ENCODE data around the gene SOAT2. TPM values are rescaled to one million over a fixed set of nuclear protein-coding genes. Genes with fewer than 3 reads are reported as not detected.

The SOAT2 gene
- total RNA-seq, 1 experiment from 2014 or later: not detected

GRCh38 chr12:53074283-53074998, 28.8 kb upstream of the SOAT2 start:
- no peaks in the 10 kb centered on the region for H3K36me3 ChIP-seq (ENCODE audit: control insufficient read depth, insufficient read depth, low read length)
- POLR2A ChIA-PET: no interaction called here
- H3K4me1 ChIP-seq (ENCODE audit: control insufficient read depth, insufficient read depth, low read length): 0 out of 2 replicates have a peak, but pooled peaks cover 3% of the 10 kb centered on the region
- CTCF ChIA-PET: no interaction called here
- DNase-seq (ENCODE audit: low read depth, low spot score) (no peak), ATAC-seq (no peak)
- intact Hi-C loops (cut with micrococcal nuclease; ENCODE audit: unreplicated experiment): no loop called here
- in situ Hi-C loops (cut with HindIII; ENCODE audit: low pct_unique_long_range_greater_than_20kb, low sequenced_read_pairs): no loop called here
- no TSS peak for BruUV-seq (replicated peaks)
- no peak overlapping the region for H3K4me3 ChIP-seq (ENCODE audit: low read depth in 2 of 2, low read length in 2 of 2)
- H3K27ac ChIP-seq (ENCODE audit: low read length): no peak overlapping the region
- TF ChIP-seq REST (IDR thresholded peaks at IDR 0.05; ENCODE audit: insufficient read depth in 1 of 2, low read depth in 2 of 2, low read length in 1 of 2) (no peak), SIN3A (IDR thresholded peaks at IDR 0.05; ENCODE audit: borderline replicate concordance, insufficient read depth, low read depth, low read length) (no peak), POLR2AphosphoS5 (IDR thresholded peaks at IDR 0.05; ENCODE audit: low read depth, low read length) (no peak), TCF7L2 (IDR thresholded peaks at IDR 0.05; ENCODE audit: low read depth, low read length) (no peak), CTCF (IDR thresholded peaks at IDR 0.05) (no peak)
- no peaks in the 10 kb centered on the region for H3K9me3 ChIP-seq (ENCODE audit: control insufficient read depth, insufficient read depth, low read depth, low read length)
- H3K27me3 ChIP-seq (ENCODE audit: control insufficient read depth, insufficient read depth, low read length): no peaks in the 10 kb centered on the region

DNA sequence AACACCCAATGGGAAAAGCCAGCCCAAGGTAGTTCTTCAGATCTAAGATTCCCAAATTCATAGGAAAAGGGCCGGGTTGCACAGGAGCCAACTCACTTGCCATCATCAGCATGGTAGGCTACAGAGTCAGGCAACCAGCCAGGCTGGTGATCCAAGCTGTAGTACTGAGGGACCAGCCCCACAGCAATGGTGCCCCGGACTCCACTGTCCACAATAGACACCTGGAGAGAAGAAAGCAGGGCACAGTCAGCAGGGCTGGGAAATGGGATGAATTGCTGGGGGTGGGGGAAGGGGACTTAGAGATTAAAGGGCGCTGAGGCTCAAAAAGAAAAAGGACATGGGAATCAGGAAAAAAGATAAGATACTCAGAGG, 28.3 kb upstream of the SOAT2 start:
- DNase-seq (ENCODE audit: low read depth, low spot score) (no peak), ATAC-seq (no peak)
- Histone ChIP-seq H3K27ac (ENCODE audit: low read length) (no peak overlapping the region), H3K4me1 (ENCODE audit: control insufficient read depth, insufficient read depth, low read length) (0 out of 2 replicates have a peak, but pooled peaks cover 3% of the 10 kb centered on the region), H3K4me3 (ENCODE audit: low read depth in 2 of 2, low read length in 2 of 2) (no peak overlapping the region), H3K9me3 (ENCODE audit: control insufficient read depth, insufficient read depth, low read depth, low read length) (no peaks in the 10 kb centered on the region), H3K27me3 (ENCODE audit: control insufficient read depth, insufficient read depth, low read length) (no peaks in the 10 kb centered on the region), H3K36me3 (ENCODE audit: control insufficient read depth, insufficient read depth, low read length) (no peaks in the 10 kb centered on the region)
- ChIA-PET CTCF (interaction anchor here (2.0 kb wide), 1 partner anchor 9 kb away, joined by 6 read pairs; no protein-coding TSS in a partner anchor), POLR2A (no interaction called here)
- intact Hi-C loops (cut with micrococcal nuclease; ENCODE audit: unreplicated experiment) (no loop called here), in situ Hi-C loops (cut with HindIII; ENCODE audit: low pct_unique_long_range_greater_than_20kb, low sequenced_read_pairs) (no loop called here)
- BruUV-seq (replicated peaks): no TSS peak
- no peak for TF ChIP-seq POLR2AphosphoS5 (IDR thresholded peaks at IDR 0.05; ENCODE audit: low read depth, low read length)
- TF ChIP-seq CTCF (IDR thresholded peaks at IDR 0.05): no peak

Data from Panc1 (cell line).